Sigmoid colon (tissue), 7 donors: ENCODE measurements around the gene FAM120B. TPM values are rescaled to one million over a fixed set of nuclear protein-coding genes. Genes with fewer than 3 reads are reported as not detected.
"Not testable (repeated sequence)": the region's sequence is repeated elsewhere in the genome, so short reads cannot be mapped to it uniquely, and the experiment has no call there.

ENCODE experiments used
- DNase-seq: peaks from one replicate; pipeline ENCODE4 v3.0.0-alpha.2; 2019
- H3K27ac ChIP-seq, 4 donors: fragments of 200-600 bp; sonication (generic); one replicate each; pipeline ENCODE4 v1.5.1; 2016 to 2019; ENCODE audit warnings: mild to moderate bottlenecking in 1 of 4
- H3K27me3 ChIP-seq, 3 donors: fragments of 200-600 bp; sonication (generic); one replicate each; pipeline ENCODE4 v1.5.1; 2019; ENCODE audit warnings: mild to moderate bottlenecking in 1 of 3
- H3K36me3 ChIP-seq, 4 donors: fragments of 200-600 bp; sonication (generic); one replicate each; pipeline ENCODE4 v1.5.1; 2016 to 2019
- H3K4me1 ChIP-seq, 4 donors: fragments of 200-600 bp; sonication (generic); one replicate each; pipeline ENCODE4 v1.5.1; 2017 to 2019
- H3K4me3 ChIP-seq, 4 donors: fragments of 200-600 bp; sonication (generic); one replicate each; pipeline ENCODE4 v1.5.1; 2017 to 2019; ENCODE audit warnings: mild to moderate bottlenecking in 2 of 4, moderate library complexity in 1 of 4
- H3K9me3 ChIP-seq, 4 donors: fragments of 200-600 bp in 3 of 4; sonication (generic) in 3 of 4; one replicate each; pipeline versions ENCODE4 v1.5.1 to v1.6.1; 2013 to 2019
- EP300 ChIP-seq, 4 donors: sonication (generic); formaldehyde crosslinking; IDR thresholded peaks; one replicate each; pipeline ENCODE4 v1.6.1; 2017; ENCODE audit warnings: antibody characterized with exemption in 4 of 4
- POLR2A ChIP-seq, 2 donors: fragments of 450-650 bp; IDR thresholded peaks; one replicate each; pipeline ENCODE4 v1.6.1; 2016; ENCODE audit warnings: antibody characterized with exemption in 2 of 2, mild to moderate bottlenecking in 2 of 2, moderate library complexity in 2 of 2
- POLR2AphosphoS5 ChIP-seq, 4 donors: sonication (generic); formaldehyde crosslinking; IDR thresholded peaks; one replicate each; pipeline ENCODE4 v1.6.1; 2017; ENCODE audit warnings: antibody characterized with exemption in 4 of 4
- WGBS, 2 donors: extraction: QIAGEN DNeasy Blood & Tissue Kit; methylation state at CpG; one replicate each; pipeline ENCODE4 v1.1.7; 2013; 5-methylcytosine and 5-hydroxymethylcytosine counted together
- intact Hi-C: fragments of 100-400 bp; cut with DNase I; formaldehyde crosslinking; loops from one replicate; pipeline ENCODE4 v1.15.1; 2023
- polyA plus RNA-seq, 3 donors: library from polyadenylated mRNA; stranded (reverse); fragments of 200-250 nt; gene quantifications; one replicate each; pipeline ENCODE4 v1.2.3, GENCODE V29; 2013
- total RNA-seq, 4 donors: library from RNA; depleted of rRNA; stranded (reverse); fragments of >200 nt; gene quantifications; one replicate each; pipeline ENCODE4 v1.1.0, GENCODE V29; 2016
- TF ChIP-seq, protein P1 (sequence below), 4 experiments: fragments of 450-650 bp in 3 of 4; fragments of 200-600 bp in 1 of 4; IDR thresholded peaks; one replicate each; pipeline ENCODE4 v1.5.1; 2016 to 2019; ENCODE audit warnings: antibody characterized with exemption in 4 of 4, mild to moderate bottlenecking in 3 of 4, moderate library complexity in 2 of 4
- donor health status: healthy with polysubstance abuse.
- donor health status: Bipolar disorder and iron deficiency.
- donor health status: healthy.

Gene FAM120B
- total and polyA plus RNA-seq, 7 donors = 5.5 to 55.0 (median 29.6) TPM

DNA sequence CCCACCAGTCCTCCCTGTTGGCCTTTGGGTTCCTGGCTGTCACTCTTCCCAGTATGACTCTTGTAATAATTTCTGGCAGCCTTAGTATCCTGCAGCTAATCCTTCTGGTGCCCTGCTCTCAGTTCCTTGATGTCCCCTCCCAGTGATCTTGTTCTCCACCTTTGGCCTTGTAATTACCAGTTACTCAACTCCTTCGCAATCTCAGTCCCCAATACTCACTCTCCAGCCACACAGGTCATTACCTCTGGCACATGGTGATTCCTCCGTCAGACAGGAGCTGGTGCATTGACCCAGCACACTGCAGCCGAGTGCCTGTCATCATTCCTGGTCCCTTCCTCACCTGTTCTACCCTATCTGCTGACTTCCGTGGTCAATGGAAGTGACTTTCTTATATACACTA lies 101.4 kb downstream of the FAM120B start:
- H3K36me3 ChIP-seq = peaks cover 0 to 22% (median 17%) of the 10 kb centered on the region in 4 donors
- peaks cover 0 to 4% (median 0%) of the 10 kb centered on the region in 3 donors for H3K27me3 ChIP-seq
- H3K4me3 ChIP-seq = no peak overlapping the region
- WGBS, 2 donors = 88 to 95% methylated on average over 4 of the region's 4 CpGs
- H3K4me1 ChIP-seq = no peaks in the 10 kb centered on the region
- intact Hi-C loops = no loop called here
- no peaks in the 10 kb centered on the region for H3K9me3 ChIP-seq
- TF ChIP-seq POLR2AphosphoS5 (IDR thresholded peaks at IDR 0.05) = no peak
- TF ChIP-seq EP300 (IDR thresholded peaks at IDR 0.05) = no peak
- no peak for TF ChIP-seq POLR2A (IDR thresholded peaks at IDR 0.05)
- TF ChIP-seq, protein P1, sequence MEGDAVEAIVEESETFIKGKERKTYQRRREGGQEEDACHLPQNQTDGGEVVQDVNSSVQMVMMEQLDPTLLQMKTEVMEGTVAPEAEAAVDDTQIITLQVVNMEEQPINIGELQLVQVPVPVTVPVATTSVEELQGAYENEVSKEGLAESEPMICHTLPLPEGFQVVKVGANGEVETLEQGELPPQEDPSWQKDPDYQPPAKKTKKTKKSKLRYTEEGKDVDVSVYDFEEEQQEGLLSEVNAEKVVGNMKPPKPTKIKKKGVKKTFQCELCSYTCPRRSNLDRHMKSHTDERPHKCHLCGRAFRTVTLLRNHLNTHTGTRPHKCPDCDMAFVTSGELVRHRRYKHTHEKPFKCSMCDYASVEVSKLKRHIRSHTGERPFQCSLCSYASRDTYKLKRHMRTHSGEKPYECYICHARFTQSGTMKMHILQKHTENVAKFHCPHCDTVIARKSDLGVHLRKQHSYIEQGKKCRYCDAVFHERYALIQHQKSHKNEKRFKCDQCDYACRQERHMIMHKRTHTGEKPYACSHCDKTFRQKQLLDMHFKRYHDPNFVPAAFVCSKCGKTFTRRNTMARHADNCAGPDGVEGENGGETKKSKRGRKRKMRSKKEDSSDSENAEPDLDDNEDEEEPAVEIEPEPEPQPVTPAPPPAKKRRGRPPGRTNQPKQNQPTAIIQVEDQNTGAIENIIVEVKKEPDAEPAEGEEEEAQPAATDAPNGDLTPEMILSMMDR (IDR thresholded peaks at IDR 0.05) = no peak
- H3K27ac ChIP-seq = no peak overlapping the region
- DNase-seq = no peak

DNA sequence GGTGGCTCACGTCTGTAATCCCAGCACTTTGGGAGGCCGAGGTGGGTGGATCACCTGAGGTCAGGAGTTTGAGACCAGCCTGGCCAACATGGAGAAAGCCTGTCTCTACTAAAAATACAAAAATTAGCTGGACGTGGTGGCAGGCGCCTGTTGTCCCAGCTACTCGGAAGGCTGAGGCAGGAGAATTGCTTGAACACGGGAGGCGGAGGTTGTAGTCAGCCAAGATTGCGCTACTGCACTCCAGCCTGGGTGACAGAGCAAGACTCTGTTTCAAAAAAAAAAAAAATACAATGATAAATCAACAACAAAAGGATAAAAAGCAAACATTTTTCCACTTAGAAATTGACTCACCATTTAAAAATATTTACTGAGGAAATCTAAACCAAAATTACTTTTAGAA lies 103.2 kb downstream of the FAM120B start:
- H3K27ac ChIP-seq, H3K4me3 ChIP-seq, H3K4me1 ChIP-seq, H3K27me3 ChIP-seq, intact Hi-C loops, DNase-seq, H3K9me3 ChIP-seq: not testable (repeated sequence)
- WGBS, 2 donors = 89 to 94% methylated on average over 8 of the region's 8 CpGs
- H3K36me3 ChIP-seq = peaks cover 0 to 17% (median 8%) of the 10 kb centered on the region in 4 donors

DNA sequence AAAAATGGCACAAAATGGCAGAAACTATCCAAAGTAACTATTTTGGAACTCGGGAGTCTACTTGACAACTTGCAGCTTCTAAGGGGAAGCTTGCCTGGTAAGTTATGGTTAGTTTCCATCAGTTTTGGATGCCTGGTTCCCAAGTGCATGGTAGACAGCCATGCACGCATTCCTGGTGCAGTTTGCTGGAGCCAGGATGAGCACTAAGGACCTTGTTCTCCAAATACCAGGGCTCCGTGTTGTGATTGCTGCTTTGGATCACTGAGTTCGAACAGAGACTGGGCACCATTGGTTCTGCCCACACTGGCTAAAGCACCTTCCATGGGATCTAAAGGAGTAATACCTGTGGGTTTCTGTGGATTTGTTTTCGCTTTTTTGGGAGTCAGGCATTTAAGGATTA lies 103.7 kb downstream of the FAM120B start:
- Histone ChIP-seq H3K27me3 (peaks cover 0 to 4% (median 0%) of the 10 kb centered on the region in 3 donors), H3K9me3 (no peaks in the 10 kb centered on the region), H3K4me1 (no peaks in the 10 kb centered on the region), H3K27ac (no peak overlapping the region), H3K4me3 (no peak overlapping the region), H3K36me3 (peaks cover 0 to 12% (median 3%) of the 10 kb centered on the region in 4 donors)
- intact Hi-C loops = no loop called here
- 88 to 93% methylated on average over 5 of the region's 5 CpGs for WGBS, 2 donors
- TF ChIP-seq POLR2AphosphoS5 (IDR thresholded peaks at IDR 0.05) = no peak
- TF ChIP-seq EP300 (IDR thresholded peaks at IDR 0.05) = no peak
- TF ChIP-seq POLR2A (IDR thresholded peaks at IDR 0.05) = no peak
- TF ChIP-seq, protein P1 (IDR thresholded peaks at IDR 0.05) = no peak
- no peak for DNase-seq

DNA sequence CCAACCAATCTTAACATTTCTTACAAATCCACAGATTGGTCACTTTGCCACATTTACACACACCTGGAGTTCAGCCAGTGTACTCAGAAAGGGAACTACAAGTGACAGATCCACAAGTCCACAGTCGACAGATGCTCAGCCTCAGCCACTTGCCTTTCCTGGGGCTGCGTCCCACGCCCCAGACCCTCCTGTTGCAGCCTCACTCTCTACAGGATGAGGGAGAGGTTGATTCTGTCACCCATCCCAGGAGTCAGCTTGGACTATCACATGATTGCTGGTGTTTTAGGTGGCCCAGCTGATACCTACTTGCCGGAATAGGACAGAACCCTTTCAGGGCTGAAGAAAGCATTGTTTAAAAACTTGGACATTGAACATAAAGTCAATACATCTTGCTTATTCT lies 108.8 kb downstream of the FAM120B start:
- TF ChIP-seq POLR2A (IDR thresholded peaks at IDR 0.05) = no peak
- TF ChIP-seq, protein P1 (IDR thresholded peaks at IDR 0.05) = no peak
- no peak for TF ChIP-seq POLR2AphosphoS5 (IDR thresholded peaks at IDR 0.05)
- TF ChIP-seq EP300 (IDR thresholded peaks at IDR 0.05) = no peak
- no peak overlapping the region for H3K4me3 ChIP-seq
- H3K4me1 ChIP-seq = no peaks in the 10 kb centered on the region
- H3K27ac ChIP-seq = no peak overlapping the region
- no peak for DNase-seq
- WGBS, 2 donors = 77 to 93% methylated on average over 4 of the region's 4 CpGs
- intact Hi-C loops = no loop called here
- H3K9me3 ChIP-seq = no peaks in the 10 kb centered on the region
- no peaks in the 10 kb centered on the region for H3K36me3 ChIP-seq
- H3K27me3 ChIP-seq = peaks cover 0 to 22% (median 0%) of the 10 kb centered on the region in 3 donors

DNA sequence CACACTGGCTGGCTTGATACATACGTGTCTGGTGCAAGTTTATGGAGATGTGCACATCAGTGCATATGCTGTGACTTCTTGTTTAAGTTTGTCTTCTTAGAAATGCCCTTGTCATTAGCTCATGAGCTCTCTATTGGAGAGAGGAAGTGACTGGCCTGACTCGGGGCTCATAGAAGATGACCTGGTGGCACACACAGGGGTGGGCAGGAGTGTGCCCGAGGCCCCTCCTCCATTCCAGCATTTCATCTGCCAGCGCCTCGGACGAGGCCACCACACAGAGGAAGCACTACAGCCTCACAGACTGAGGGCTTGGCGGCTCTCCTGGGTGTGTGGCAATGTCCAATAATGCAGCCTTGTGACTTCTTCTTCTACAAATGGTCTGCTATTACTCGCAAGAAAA lies 109.7 kb downstream of the FAM120B start:
- H3K36me3 ChIP-seq = no peaks in the 10 kb centered on the region
- peaks cover 0 to 20% (median 6%) of the 10 kb centered on the region in 3 donors for H3K27me3 ChIP-seq
- H3K9me3 ChIP-seq = no peaks in the 10 kb centered on the region
- DNase-seq = no peak
- intact Hi-C loops = no loop called here
- no peak overlapping the region for H3K27ac ChIP-seq
- no peak overlapping the region for H3K4me3 ChIP-seq
- no peaks in the 10 kb centered on the region for H3K4me1 ChIP-seq
- WGBS, 2 donors = 74 to 76% methylated on average over 8 of the region's 8 CpGs
- TF ChIP-seq POLR2AphosphoS5 (IDR thresholded peaks at IDR 0.05) (no peak), POLR2A (IDR thresholded peaks at IDR 0.05) (no peak), EP300 (IDR thresholded peaks at IDR 0.05) (no peak)
- TF ChIP-seq, protein P1 (IDR thresholded peaks at IDR 0.05) = no peak
